ENCODE results near the gene MFAP1.

The MFAP1 gene

GRCh38 chr15:43800286-43801141, 24.0 kb downstream of the MFAP1 start, which contains the start of gene HYPK:
HYPK (plus strand) TSS chr15:43800599; CDS start chr15:43800623, 24 bp downstream.
- Histone ChIP-seq H3F3A (ENCODE audit: control insufficient read depth, insufficient read depth) (peaks cover 75% of the 10 kb centered on the region), H3K4me2 (ENCODE audit: low read length) (peak within 1 kb of the TSS; percentile 90), H4K20me1 (ENCODE audit: control insufficient read depth, insufficient read depth, low read depth, low read length) (no peaks in the 10 kb centered on the region), H3K27me3 (ENCODE audit: control insufficient read depth, low read length) (no peaks in the 10 kb centered on the region), H3K36me3 (ENCODE audit: control insufficient read depth, low read length) (peaks cover 93% of the 10 kb centered on the region), H3K79me2 (ENCODE audit: control insufficient read depth, low read length) (peaks cover 36% of the 10 kb centered on the region), H3K4me1 (ENCODE audit: control insufficient read depth, low read length) (peaks cover 83% of the 10 kb centered on the region), H3K4me3 (ENCODE audit: low read length) (peak within 1 kb of the TSS; percentile 95), H3K9me2 (replicated peaks; ENCODE audit: control insufficient read depth, low read length) (no peaks in the 10 kb centered on the region), H3K27ac (ENCODE audit: low read depth, low read length) (peak within 1 kb of the TSS; percentile 99), H3K9me3 (ENCODE audit: control insufficient read depth, insufficient read depth, low read length) (peaks cover 4% of the 10 kb centered on the region; the same call in 1 of the 2 replicates)
- no peak for TF ChIP-seq CTCF (IDR thresholded peaks at IDR 0.05; ENCODE audit: low read depth, low read length, poor library complexity, severe bottlenecking)
- no peak for TF ChIP-seq EZH2phosphoT487 (IDR thresholded peaks at IDR 0.05; ENCODE audit: borderline replicate concordance, low read length)

- Histone ChIP-seq H3K79me2 (ENCODE audit: control insufficient read depth, low read length) (peaks cover 42% of the 10 kb centered on the region), H3K4me3 (ENCODE audit: low read length) (peak within 1 kb of the TSS; percentile 95), H3K36me3 (ENCODE audit: control insufficient read depth, low read length) (peaks cover 93% of the 10 kb centered on the region), H3K9me3 (ENCODE audit: control insufficient read depth, insufficient read depth, low read length) (peaks cover 4% of the 10 kb centered on the region; the same call in 1 of the 2 replicates), H3K4me2 (ENCODE audit: low read length) (peak within 1 kb of the TSS; percentile 90), H4K20me1 (ENCODE audit: control insufficient read depth, insufficient read depth, low read depth, low read length) (no peaks in the 10 kb centered on the region), H3F3A (ENCODE audit: control insufficient read depth, insufficient read depth) (peaks cover 77% of the 10 kb centered on the region), H3K27ac (ENCODE audit: low read depth, low read length) (peak within 1 kb of the TSS; percentile 99), H3K27me3 (ENCODE audit: control insufficient read depth, low read length) (no peaks in the 10 kb centered on the region), H3K4me1 (ENCODE audit: control insufficient read depth, low read length) (peaks cover 89% of the 10 kb centered on the region), H3K9me2 (replicated peaks; ENCODE audit: control insufficient read depth, low read length) (no peaks in the 10 kb centered on the region)
- TF ChIP-seq EZH2phosphoT487 (IDR thresholded peaks at IDR 0.05; ENCODE audit: borderline replicate concordance, low read length), result no peak
- no peak for TF ChIP-seq CTCF (IDR thresholded peaks at IDR 0.05; ENCODE audit: low read depth, low read length, poor library complexity, severe bottlenecking)
These were observed 24.6 kb downstream of the MFAP1 start, which contains the start of gene SERINC4 for GRCh38 chr15:43799945-43800285. SERINC4 (minus strand) TSS chr15:43800220; CDS start chr15:43799986, 234 bp downstream.

GRCh38 chr15:43799209-43799944, 25.1 kb downstream of the MFAP1 start:
- H3K36me3 ChIP-seq (ENCODE audit: control insufficient read depth, low read length), result peaks cover 93% of the 10 kb centered on the region
- TF ChIP-seq CTCF (IDR thresholded peaks at IDR 0.05; ENCODE audit: low read depth, low read length, poor library complexity, severe bottlenecking), result peak; percentile 71
- no peak for TF ChIP-seq EZH2phosphoT487 (IDR thresholded peaks at IDR 0.05; ENCODE audit: borderline replicate concordance, low read length)
- H3K27ac ChIP-seq (ENCODE audit: low read depth, low read length), result peak overlapping the region; percentile 99
- H3K9me3 ChIP-seq (ENCODE audit: control insufficient read depth, insufficient read depth, low read length), result peaks cover 4% of the 10 kb centered on the region; the same call in 1 of the 2 replicates
- H3K4me3 ChIP-seq (ENCODE audit: low read length), result peak overlapping the region; percentile 95
- H3K4me2 ChIP-seq (ENCODE audit: low read length), result peak overlapping the region; percentile 90
- H4K20me1 ChIP-seq (ENCODE audit: control insufficient read depth, insufficient read depth, low read depth, low read length), result no peaks in the 10 kb centered on the region
- H3K4me1 ChIP-seq (ENCODE audit: control insufficient read depth, low read length), result peaks cover 90% of the 10 kb centered on the region
- H3K27me3 ChIP-seq (ENCODE audit: control insufficient read depth, low read length), result no peaks in the 10 kb centered on the region
- H3F3A ChIP-seq (ENCODE audit: control insufficient read depth, insufficient read depth), result peaks cover 77% of the 10 kb centered on the region
- no peaks in the 10 kb centered on the region for H3K9me2 ChIP-seq (replicated peaks; ENCODE audit: control insufficient read depth, low read length)
- peaks cover 48% of the 10 kb centered on the region for H3K79me2 ChIP-seq (ENCODE audit: control insufficient read depth, low read length)

Measured in DOHH2 (cell line).